Neuron (in vitro differentiated cells): Measurements from ENCODE around the gene FOXO1.

ENCODE experiments used
- H2AFZ ChIP-seq: one replicate; pipeline ENCODE4 v1.6.1; 2013; ENCODE audit warnings: low read depth, mild to moderate bottlenecking, inconsistent platforms, low read length, moderate library complexity
- H3K27me3 ChIP-seq: one replicate; pipeline ENCODE4 v1.6.1; 2013; ENCODE audit warnings: low read length; ENCODE audit not compliant: insufficient read depth
- H3K36me3 ChIP-seq: one replicate; pipeline ENCODE4 v1.6.1; 2013; ENCODE audit warnings: low read length; ENCODE audit not compliant: insufficient read depth
- H3K4me1 ChIP-seq: one replicate; pipeline ENCODE4 v1.6.1; 2013; ENCODE audit warnings: low read length; ENCODE audit not compliant: insufficient read depth
- H3K4me3 ChIP-seq: 2 replicates; pipeline ENCODE4 v1.5.1; 2013; ENCODE audit warnings: mild to moderate bottlenecking, low read length, moderate library complexity
- H3K9me3 ChIP-seq: one replicate; pipeline ENCODE4 v1.6.1; 2013; ENCODE audit warnings: low read length

The FOXO1 gene

GRCh38 chr13:40568246-40569023 lies 98.0 kb downstream of the FOXO1 start:
- H2AFZ ChIP-seq: no peak overlapping the region
- no peaks in the 10 kb centered on the region for H3K27me3 ChIP-seq
- no peaks in the 10 kb centered on the region for H3K9me3 ChIP-seq
- H3K36me3 ChIP-seq: no peaks in the 10 kb centered on the region
- no peak overlapping the region for H3K4me3 ChIP-seq
- peaks cover 14% of the 10 kb centered on the region for H3K4me1 ChIP-seq

GRCh38 chr13:40566811-40567210 lies 99.6 kb downstream of the FOXO1 start:
- Histone ChIP-seq H2AFZ (no peak overlapping the region), H3K27me3 (no peaks in the 10 kb centered on the region), H3K9me3 (no peaks in the 10 kb centered on the region), H3K4me1 (peaks cover 17% of the 10 kb centered on the region), H3K36me3 (no peaks in the 10 kb centered on the region), H3K4me3 (no peak overlapping the region)

- peaks cover 17% of the 10 kb centered on the region for H3K4me1 ChIP-seq
- no peak overlapping the region for H3K4me3 ChIP-seq
- no peaks in the 10 kb centered on the region for H3K36me3 ChIP-seq
- H3K9me3 ChIP-seq: no peaks in the 10 kb centered on the region
- H2AFZ ChIP-seq: no peak overlapping the region
- no peaks in the 10 kb centered on the region for H3K27me3 ChIP-seq
Observed at GRCh38 chr13:40565282-40566148, 100.9 kb downstream of the FOXO1 start.

GRCh38 chr13:40564342-40565001 lies 102.0 kb downstream of the FOXO1 start:
- Histone ChIP-seq H3K4me1 (peaks cover 17% of the 10 kb centered on the region), H3K4me3 (no peak overlapping the region), H3K36me3 (peaks cover 6% of the 10 kb centered on the region), H2AFZ (no peak overlapping the region), H3K9me3 (no peaks in the 10 kb centered on the region), H3K27me3 (no peaks in the 10 kb centered on the region)

- Histone ChIP-seq H3K4me1 (peaks cover 17% of the 10 kb centered on the region), H3K9me3 (no peaks in the 10 kb centered on the region)
Observed at GRCh38 chr13:40563350-40564125, 102.9 kb downstream of the FOXO1 start.

GRCh38 chr13:40562975-40563349 lies 103.5 kb downstream of the FOXO1 start:
- Histone ChIP-seq H3K9me3 (no peaks in the 10 kb centered on the region), H3K27me3 (no peaks in the 10 kb centered on the region), H3K4me1 (peaks cover 17% of the 10 kb centered on the region), H3K36me3 (peaks cover 7% of the 10 kb centered on the region), H2AFZ (no peak overlapping the region), H3K4me3 (no peak overlapping the region)

More at GRCh38 chr13:40563350-40564125, 102.9 kb downstream of the FOXO1 start:
- H3K36me3 ChIP-seq: peaks cover 7% of the 10 kb centered on the region
- H2AFZ ChIP-seq: no peak overlapping the region
- no peaks in the 10 kb centered on the region for H3K27me3 ChIP-seq
- H3K4me3 ChIP-seq: no peak overlapping the region

GRCh38 chr13:40559915-40560314 lies 106.5 kb downstream of the FOXO1 start:
- peaks cover 7% of the 10 kb centered on the region for H3K36me3 ChIP-seq
- H2AFZ ChIP-seq: no peak overlapping the region
- H3K9me3 ChIP-seq: no peaks in the 10 kb centered on the region
- no peaks in the 10 kb centered on the region for H3K27me3 ChIP-seq
- H3K4me1 ChIP-seq: peaks cover 17% of the 10 kb centered on the region
- H3K4me3 ChIP-seq: no peak overlapping the region

- Histone ChIP-seq H2AFZ (no peak overlapping the region), H3K36me3 (peaks cover 7% of the 10 kb centered on the region), H3K27me3 (no peaks in the 10 kb centered on the region), H3K4me1 (peaks cover 5% of the 10 kb centered on the region), H3K4me3 (no peak overlapping the region), H3K9me3 (no peaks in the 10 kb centered on the region)
Observed at GRCh38 chr13:40558656-40559055, 107.8 kb downstream of the FOXO1 start.

GRCh38 chr13:40556453-40556852 lies 110.0 kb downstream of the FOXO1 start:
- no peaks in the 10 kb centered on the region for H3K27me3 ChIP-seq
- H3K4me1 ChIP-seq: no peaks in the 10 kb centered on the region
- H3K36me3 ChIP-seq: peaks cover 7% of the 10 kb centered on the region
- no peak overlapping the region for H3K4me3 ChIP-seq
- no peak overlapping the region for H2AFZ ChIP-seq
- no peaks in the 10 kb centered on the region for H3K9me3 ChIP-seq

GRCh38 chr13:40553356-40553755 lies 113.1 kb downstream of the FOXO1 start:
- no peak overlapping the region for H3K4me3 ChIP-seq
- no peaks in the 10 kb centered on the region for H3K36me3 ChIP-seq
- no peaks in the 10 kb centered on the region for H3K27me3 ChIP-seq
- H2AFZ ChIP-seq: no peak overlapping the region
- no peaks in the 10 kb centered on the region for H3K4me1 ChIP-seq
- no peaks in the 10 kb centered on the region for H3K9me3 ChIP-seq

- peaks cover 1% of the 10 kb centered on the region for H3K4me1 ChIP-seq
- H3K4me3 ChIP-seq: no peak overlapping the region
- H3K36me3 ChIP-seq: no peaks in the 10 kb centered on the region
- H2AFZ ChIP-seq: no peak overlapping the region
- H3K27me3 ChIP-seq: no peaks in the 10 kb centered on the region
- no peaks in the 10 kb centered on the region for H3K9me3 ChIP-seq
Observed at GRCh38 chr13:40552895-40553294, 113.5 kb downstream of the FOXO1 start.

GRCh38 chr13:40550130-40550529 lies 116.3 kb downstream of the FOXO1 start:
- H2AFZ ChIP-seq: no peak overlapping the region
- no peaks in the 10 kb centered on the region for H3K36me3 ChIP-seq
- H3K9me3 ChIP-seq: no peaks in the 10 kb centered on the region
- peaks cover 10% of the 10 kb centered on the region for H3K4me1 ChIP-seq
- no peak overlapping the region for H3K4me3 ChIP-seq
- no peaks in the 10 kb centered on the region for H3K27me3 ChIP-seq
